Measurements from ENCODE around the gene RNF5.
"Not testable (repeated sequence)": the region's sequence is repeated elsewhere in the genome, so short reads cannot be mapped to it uniquely, and the experiment has no call there.

Gene RNF5

DNA sequence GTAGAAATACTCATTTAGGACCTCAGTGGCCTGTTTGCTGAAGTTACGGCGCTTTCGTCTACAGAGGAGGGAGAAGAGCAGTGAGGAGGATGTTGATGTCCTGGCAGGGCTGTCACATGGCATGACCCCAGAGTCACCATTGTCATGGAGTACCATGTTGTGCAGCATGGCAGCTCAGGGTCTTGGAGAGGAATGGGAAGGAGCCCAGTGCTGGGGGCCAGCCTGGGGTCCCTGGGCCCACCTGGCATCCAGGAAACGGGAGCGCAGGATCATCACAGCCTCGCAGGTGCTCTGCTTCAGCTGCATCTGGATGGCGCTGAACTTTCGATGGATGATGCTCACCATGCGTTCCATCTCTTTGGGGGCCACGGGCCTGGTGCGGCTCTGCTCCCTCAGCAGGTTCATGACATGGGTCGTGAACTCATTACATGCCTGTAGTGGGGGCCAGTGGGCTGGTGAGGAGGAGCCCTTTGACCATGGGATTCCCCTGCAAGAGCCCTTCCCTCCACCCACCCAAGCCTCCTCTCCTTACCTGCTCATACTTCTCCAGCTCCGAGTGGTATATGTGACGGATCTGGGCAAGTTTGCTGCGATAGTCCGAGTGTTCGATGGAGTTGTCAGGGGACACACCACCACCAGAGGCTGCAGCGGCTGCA, 9.6 kb downstream of the RNF5 start:
- H3K9me3 Mint-ChIP-seq; H3K27me3 Mint-ChIP-seq (ENCODE audit: low read depth): not testable (repeated sequence)
- peaks cover 28% of the 10 kb centered on the region for H3K4me1 Mint-ChIP-seq (ENCODE audit: low read depth)
- H3K27ac Mint-ChIP-seq = peak overlapping the region; percentile 71
- peak overlapping the region; percentile 46 for H3K4me3 Mint-ChIP-seq
- peaks cover 58% of the 10 kb centered on the region for H3K36me3 Mint-ChIP-seq (ENCODE audit: low read depth)

DNA sequence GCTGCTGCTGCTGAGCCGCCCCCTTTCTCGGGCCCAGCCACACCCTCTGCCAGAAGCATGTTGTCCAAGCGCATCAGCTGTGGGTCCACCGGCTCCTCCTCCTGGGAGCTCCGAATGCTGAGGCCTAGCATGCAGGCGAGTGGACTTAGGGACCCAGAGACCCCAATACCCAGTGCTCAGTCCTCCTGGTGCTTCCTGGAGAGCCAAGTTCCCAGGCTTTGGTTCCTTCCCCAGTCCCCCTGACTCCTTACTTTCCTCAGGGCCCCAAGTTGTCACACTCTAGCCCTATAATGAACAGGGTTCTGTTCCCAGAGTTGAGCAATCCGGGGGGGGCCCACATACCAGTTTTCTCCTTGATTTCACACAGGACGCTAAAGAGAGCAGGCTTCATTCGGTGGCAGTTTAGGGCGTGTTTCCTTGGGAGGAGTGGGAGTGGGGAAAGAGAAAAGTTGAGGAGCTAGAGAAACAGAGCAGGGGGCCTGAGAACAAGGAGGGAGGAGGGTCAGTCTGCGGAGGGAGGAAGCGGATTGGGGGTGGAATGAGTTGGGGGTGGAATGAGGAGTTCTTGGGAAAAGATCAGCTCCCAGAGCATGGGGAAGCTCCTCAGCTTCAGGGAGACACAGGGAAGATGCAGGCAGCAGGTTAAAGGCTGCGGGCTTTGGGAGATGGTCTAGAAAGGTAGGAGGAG, 10.3 kb downstream of the RNF5 start:
- Mint-ChIP-seq H3K27ac (peak overlapping the region; percentile 92), H3K4me3 (peak overlapping the region; percentile 96), H3K36me3 (ENCODE audit: low read depth) (peaks cover 55% of the 10 kb centered on the region), H3K4me1 (ENCODE audit: low read depth) (peaks cover 33% of the 10 kb centered on the region), H3K27me3 (ENCODE audit: low read depth) (no peaks in the 10 kb centered on the region), H3K9me3 (no peaks in the 10 kb centered on the region)

GRCh38 chr6:32189069-32189741, 11.0 kb downstream of the RNF5 start:
- Mint-ChIP-seq H3K9me3 (no peaks in the 10 kb centered on the region), H3K4me3 (peak overlapping the region; percentile 96), H3K4me1 (ENCODE audit: low read depth) (peaks cover 40% of the 10 kb centered on the region), H3K36me3 (ENCODE audit: low read depth) (peaks cover 54% of the 10 kb centered on the region), H3K27ac (peak overlapping the region; percentile 92), H3K27me3 (ENCODE audit: low read depth) (no peaks in the 10 kb centered on the region)

DNA sequence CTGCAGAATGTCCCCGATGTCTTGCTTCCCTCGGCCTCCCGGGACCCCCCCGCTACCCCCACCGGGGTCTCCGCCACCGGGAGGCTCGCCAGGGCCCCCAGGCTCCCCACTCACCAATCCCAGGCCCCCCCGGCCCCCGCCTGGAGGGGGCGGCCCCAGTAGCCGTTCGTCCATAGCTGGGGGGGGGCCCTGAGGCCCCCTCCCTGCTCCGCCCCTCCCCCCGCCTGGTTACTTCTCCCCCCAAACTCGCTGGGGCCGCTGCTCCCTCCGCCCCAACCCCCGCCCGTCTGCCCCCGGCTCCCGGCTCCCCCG, 11.5 kb downstream of the RNF5 start:
- peak overlapping the region; percentile 96 for H3K4me3 Mint-ChIP-seq
- peaks cover 44% of the 10 kb centered on the region for H3K4me1 Mint-ChIP-seq (ENCODE audit: low read depth)
- H3K27me3 Mint-ChIP-seq (ENCODE audit: low read depth) = no peaks in the 10 kb centered on the region
- peak overlapping the region; percentile 92 for H3K27ac Mint-ChIP-seq
- H3K9me3 Mint-ChIP-seq = no peaks in the 10 kb centered on the region
- peaks cover 52% of the 10 kb centered on the region for H3K36me3 Mint-ChIP-seq (ENCODE audit: low read depth)

GRCh38 chr6:32190054-32190851, 12.0 kb downstream of the RNF5 start, which contains the start of gene PBX2:
TSS of gene PBX2 (minus strand) at chr6:32190202. CDS start at chr6:32189915, 287 bp downstream.
- no peaks in the 10 kb centered on the region for H3K9me3 Mint-ChIP-seq
- peaks cover 52% of the 10 kb centered on the region for H3K36me3 Mint-ChIP-seq (ENCODE audit: low read depth)
- H3K27me3 Mint-ChIP-seq (ENCODE audit: low read depth) = no peaks in the 10 kb centered on the region
- peaks cover 49% of the 10 kb centered on the region for H3K4me1 Mint-ChIP-seq (ENCODE audit: low read depth)
- H3K4me3 Mint-ChIP-seq = peak within 1 kb of the TSS; percentile 99
- H3K27ac Mint-ChIP-seq = peak within 1 kb of the TSS; percentile 98

- no peaks in the 10 kb centered on the region for H3K9me3 Mint-ChIP-seq
- H3K27ac Mint-ChIP-seq = peak overlapping the region; percentile 98
- H3K4me3 Mint-ChIP-seq = peak overlapping the region; percentile 99
- H3K36me3 Mint-ChIP-seq (ENCODE audit: low read depth) = peaks cover 47% of the 10 kb centered on the region
- H3K27me3 Mint-ChIP-seq (ENCODE audit: low read depth) = no peaks in the 10 kb centered on the region
- peaks cover 48% of the 10 kb centered on the region for H3K4me1 Mint-ChIP-seq (ENCODE audit: low read depth)
Observed at GRCh38 chr6:32190911-32191677, 12.9 kb downstream of the RNF5 start.

GRCh38 chr6:32191696-32192607, 13.7 kb downstream of the RNF5 start:
- no peaks in the 10 kb centered on the region for H3K9me3 Mint-ChIP-seq
- no peaks in the 10 kb centered on the region for H3K27me3 Mint-ChIP-seq (ENCODE audit: low read depth)
- peak overlapping the region; percentile 99 for H3K4me3 Mint-ChIP-seq
- H3K36me3 Mint-ChIP-seq (ENCODE audit: low read depth) = peaks cover 38% of the 10 kb centered on the region
- H3K27ac Mint-ChIP-seq = peak overlapping the region; percentile 98
- peaks cover 44% of the 10 kb centered on the region for H3K4me1 Mint-ChIP-seq (ENCODE audit: low read depth)

DNA sequence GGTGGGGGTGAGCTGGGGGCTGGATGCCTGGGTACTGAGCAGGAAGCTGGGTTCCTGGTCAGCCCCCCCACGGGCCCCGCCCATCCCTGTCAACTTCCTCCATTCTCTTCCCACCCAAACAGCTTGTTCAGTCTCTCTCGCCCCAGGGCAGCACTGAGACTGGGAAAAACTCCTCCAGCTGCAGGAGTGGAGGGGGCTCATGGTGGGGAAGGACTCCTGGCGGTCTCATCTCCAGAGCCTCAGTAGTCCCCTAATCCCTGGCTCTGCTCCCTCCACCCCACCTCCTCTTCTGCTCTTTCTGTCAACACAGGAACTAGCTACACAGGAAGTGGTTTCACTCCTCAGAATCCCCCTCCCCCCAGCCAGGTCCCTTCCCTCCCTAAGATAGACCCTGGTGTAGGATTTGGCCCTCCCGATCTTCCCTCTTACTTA, 14.4 kb downstream of the RNF5 start, which contains the start of gene GPSM3:
GPSM3 (minus strand) TSS at position 36 of the 432 bp plus-strand sequence. CDS start 130 bp downstream, outside the sequence.
- no peaks in the 10 kb centered on the region for H3K9me3 Mint-ChIP-seq
- H3K27me3 Mint-ChIP-seq (ENCODE audit: low read depth) = no peaks in the 10 kb centered on the region
- H3K36me3 Mint-ChIP-seq (ENCODE audit: low read depth) = peaks cover 32% of the 10 kb centered on the region
- H3K4me1 Mint-ChIP-seq (ENCODE audit: low read depth) = peaks cover 40% of the 10 kb centered on the region
- peak within 1 kb of the TSS; percentile 99 for H3K4me3 Mint-ChIP-seq
- peak within 1 kb of the TSS; percentile 98 for H3K27ac Mint-ChIP-seq

GRCh38 chr6:32193096-32193495, 14.9 kb downstream of the RNF5 start:
- Mint-ChIP-seq H3K36me3 (ENCODE audit: low read depth) (peaks cover 31% of the 10 kb centered on the region), H3K4me1 (ENCODE audit: low read depth) (peaks cover 39% of the 10 kb centered on the region), H3K4me3 (peak overlapping the region; percentile 99), H3K27ac (peak overlapping the region; percentile 98)
- not testable (repeated sequence) for H3K27me3 Mint-ChIP-seq (ENCODE audit: low read depth); H3K9me3 Mint-ChIP-seq

- Mint-ChIP-seq H3K27me3 (ENCODE audit: low read depth) (no peaks in the 10 kb centered on the region), H3K4me3 (peak overlapping the region; percentile 88), H3K9me3 (no peaks in the 10 kb centered on the region), H3K36me3 (ENCODE audit: low read depth) (peaks cover 21% of the 10 kb centered on the region), H3K4me1 (ENCODE audit: low read depth) (peaks cover 31% of the 10 kb centered on the region), H3K27ac (no peak overlapping the region)
Observed at GRCh38 chr6:32194388-32194787, 16.2 kb downstream of the RNF5 start.

DNA sequence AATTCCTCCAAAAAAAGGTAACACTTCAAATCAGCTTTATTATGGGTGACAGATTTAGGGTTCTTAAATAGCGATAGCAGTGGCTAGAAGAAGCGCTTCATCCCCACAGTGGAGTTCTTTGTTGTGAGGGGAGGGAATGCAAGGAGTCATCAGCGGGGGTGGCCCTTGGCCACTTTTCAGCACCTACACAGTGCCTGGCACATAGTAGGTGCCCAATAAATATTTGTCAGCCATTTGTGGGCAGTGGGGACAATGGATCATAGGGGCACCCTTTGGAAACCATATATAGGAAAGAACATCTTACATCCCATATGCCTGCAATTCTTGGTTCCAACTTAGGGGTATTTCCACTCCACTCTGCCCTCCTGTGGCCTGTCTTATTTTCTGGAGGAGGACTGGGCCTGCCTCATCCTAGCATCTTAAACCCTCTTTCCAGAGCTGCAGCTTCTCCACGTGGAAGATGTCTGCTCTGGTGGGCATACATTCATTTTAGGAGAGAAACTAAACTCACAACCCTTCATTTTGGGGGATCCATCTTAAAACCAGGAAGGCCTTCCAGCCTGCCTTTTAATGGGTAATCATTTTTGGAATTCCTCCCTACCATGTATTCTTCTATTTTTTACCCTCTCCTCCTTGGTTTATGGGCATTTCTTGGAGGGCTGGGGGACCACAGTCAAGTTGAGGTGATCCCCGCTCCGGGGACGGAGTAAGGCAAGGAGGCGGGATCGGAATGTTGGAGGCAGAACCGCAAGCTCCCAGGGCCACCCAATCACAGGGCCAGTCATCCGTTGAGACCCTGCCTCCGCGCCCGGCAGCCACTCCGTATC, 16.8 kb downstream of the RNF5 start:
- no peaks in the 10 kb centered on the region for H3K27me3 Mint-ChIP-seq (ENCODE audit: low read depth)
- H3K36me3 Mint-ChIP-seq (ENCODE audit: low read depth) = peaks cover 20% of the 10 kb centered on the region
- peak overlapping the region; percentile 88 for H3K4me3 Mint-ChIP-seq
- H3K27ac Mint-ChIP-seq = peak overlapping the region; percentile 93
- peaks cover 31% of the 10 kb centered on the region for H3K4me1 Mint-ChIP-seq (ENCODE audit: low read depth)
- H3K9me3 Mint-ChIP-seq = no peaks in the 10 kb centered on the region

DNA sequence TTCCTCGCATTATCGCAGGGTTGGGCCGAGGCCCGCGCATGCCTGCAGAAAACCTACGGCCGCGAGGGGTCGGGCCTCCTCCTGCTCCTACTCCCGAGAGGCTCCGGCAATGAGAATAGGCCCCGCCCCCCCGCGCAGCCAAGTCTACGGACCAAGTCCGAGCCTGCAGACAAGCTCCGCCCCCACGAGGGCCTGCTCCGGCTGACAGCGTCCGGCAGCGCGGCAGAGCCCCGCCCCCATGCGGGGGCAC, 17.4 kb downstream of the RNF5 start:
- Mint-ChIP-seq H3K4me1 (ENCODE audit: low read depth) (peaks cover 31% of the 10 kb centered on the region), H3K4me3 (peak overlapping the region; percentile 88), H3K27ac (peak overlapping the region; percentile 95), H3K9me3 (no peaks in the 10 kb centered on the region), H3K36me3 (ENCODE audit: low read depth) (peaks cover 16% of the 10 kb centered on the region), H3K27me3 (ENCODE audit: low read depth) (peaks cover 4% of the 10 kb centered on the region)
